ENCODE results near the gene PCDHGA12.

The PCDHGA12 gene

GRCh38 chr5:141439411-141440141 lies 9.3 kb downstream of the PCDHGA12 start:
- H3K27ac ChIP-seq = no peak overlapping the region
- no peak for TF ChIP-seq ZFX (IDR thresholded peaks at IDR 0.05)
- TF ChIP-seq, protein P1, sequence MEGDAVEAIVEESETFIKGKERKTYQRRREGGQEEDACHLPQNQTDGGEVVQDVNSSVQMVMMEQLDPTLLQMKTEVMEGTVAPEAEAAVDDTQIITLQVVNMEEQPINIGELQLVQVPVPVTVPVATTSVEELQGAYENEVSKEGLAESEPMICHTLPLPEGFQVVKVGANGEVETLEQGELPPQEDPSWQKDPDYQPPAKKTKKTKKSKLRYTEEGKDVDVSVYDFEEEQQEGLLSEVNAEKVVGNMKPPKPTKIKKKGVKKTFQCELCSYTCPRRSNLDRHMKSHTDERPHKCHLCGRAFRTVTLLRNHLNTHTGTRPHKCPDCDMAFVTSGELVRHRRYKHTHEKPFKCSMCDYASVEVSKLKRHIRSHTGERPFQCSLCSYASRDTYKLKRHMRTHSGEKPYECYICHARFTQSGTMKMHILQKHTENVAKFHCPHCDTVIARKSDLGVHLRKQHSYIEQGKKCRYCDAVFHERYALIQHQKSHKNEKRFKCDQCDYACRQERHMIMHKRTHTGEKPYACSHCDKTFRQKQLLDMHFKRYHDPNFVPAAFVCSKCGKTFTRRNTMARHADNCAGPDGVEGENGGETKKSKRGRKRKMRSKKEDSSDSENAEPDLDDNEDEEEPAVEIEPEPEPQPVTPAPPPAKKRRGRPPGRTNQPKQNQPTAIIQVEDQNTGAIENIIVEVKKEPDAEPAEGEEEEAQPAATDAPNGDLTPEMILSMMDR (conservative IDR thresholded peaks at IDR 0.05) = no peak

DNA sequence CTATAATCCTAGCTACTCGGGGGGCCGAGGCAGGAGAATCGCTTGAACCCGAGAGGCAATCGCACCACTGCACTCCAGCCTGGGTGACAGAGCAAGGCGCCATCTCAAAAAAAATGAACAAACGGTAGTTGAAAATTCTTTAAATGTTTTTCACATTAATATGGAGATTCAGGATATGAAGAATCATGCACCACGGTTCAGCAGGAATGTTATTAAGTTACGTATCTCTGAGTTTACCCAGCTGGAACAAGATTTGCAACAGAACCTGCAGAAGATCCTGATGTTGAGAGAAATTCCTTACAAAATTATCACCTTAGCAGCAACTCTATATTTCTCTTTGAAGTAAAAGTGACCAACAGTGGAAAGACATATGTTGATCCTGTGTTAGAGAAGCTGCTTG lies 10.0 kb downstream of the PCDHGA12 start:
- no peak overlapping the region for H3K27ac ChIP-seq
- TF ChIP-seq, protein P1 (conservative IDR thresholded peaks at IDR 0.05) = no peak
- TF ChIP-seq ZFX (IDR thresholded peaks at IDR 0.05) = no peak

- no peak overlapping the region for H3K27ac ChIP-seq
- TF ChIP-seq, protein P1 (conservative IDR thresholded peaks at IDR 0.05) = no peak
- no peak for TF ChIP-seq ZFX (IDR thresholded peaks at IDR 0.05)
These were observed 11.4 kb downstream of the PCDHGA12 start for GRCh38 chr5:141441571-141442170.

- TF ChIP-seq, protein P1 (conservative IDR thresholded peaks at IDR 0.05) = no peak
- no peak for TF ChIP-seq ZFX (IDR thresholded peaks at IDR 0.05)
- no peak overlapping the region for H3K27ac ChIP-seq
These were observed 35.0 kb downstream of the PCDHGA12 start for GRCh38 chr5:141465351-141465750.

DNA sequence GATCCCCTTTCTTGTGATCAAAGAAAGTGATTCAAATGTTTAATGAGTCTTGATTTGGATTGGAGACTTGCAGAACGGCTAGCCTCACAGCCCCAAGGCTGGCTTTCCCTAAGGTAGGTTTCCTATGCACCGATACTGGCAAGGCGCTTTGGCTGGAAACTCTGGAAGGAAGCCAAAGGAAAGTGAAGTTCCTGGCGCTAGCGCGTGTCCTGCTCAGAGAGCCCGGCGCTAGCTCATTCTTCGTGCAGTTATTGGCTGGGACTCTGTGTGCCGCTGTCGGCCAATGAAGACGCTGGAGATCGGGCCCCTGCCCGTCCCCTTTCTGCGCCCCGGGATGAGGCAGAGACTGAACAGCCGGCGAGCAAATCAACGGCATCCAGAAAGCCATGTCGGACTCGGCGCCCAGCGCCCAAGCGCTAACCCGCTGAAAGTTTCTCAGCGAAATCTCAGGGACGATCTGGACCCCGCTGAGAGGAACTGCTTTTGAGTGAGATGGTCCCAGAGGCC lies 45.4 kb downstream of the PCDHGA12 start, which contains the start of gene PCDHGC3:
Gene PCDHGC3, plus strand, starts transcription at position 342 of the 507 bp plus-strand sequence. Its CDS starts 151 bp downstream, at position 493.
- TF ChIP-seq ZFX (IDR thresholded peaks at IDR 0.05) = no peak
- TF ChIP-seq, protein P1 (conservative IDR thresholded peaks at IDR 0.05) = peak; percentile 28
- H3K27ac ChIP-seq = no peak within 1 kb of the TSS

- no peak overlapping the region for H3K27ac ChIP-seq
- TF ChIP-seq, protein P1 (conservative IDR thresholded peaks at IDR 0.05) = no peak
- no peak for TF ChIP-seq ZFX (IDR thresholded peaks at IDR 0.05)
These were observed 46.0 kb downstream of the PCDHGA12 start for GRCh38 chr5:141476132-141476911.
